ENCODE measurements around the gene PTK6. TPM values are rescaled to one million over a fixed set of nuclear protein-coding genes. Genes with fewer than 3 reads are reported as not detected.

Gene PTK6
- total and polyA plus RNA-seq, 2 of the 13 experiments (the other 11 are each of a cell fraction or from before 2014, with no cell fraction given), result 0.08 TPM; not detected in 1

DNA sequence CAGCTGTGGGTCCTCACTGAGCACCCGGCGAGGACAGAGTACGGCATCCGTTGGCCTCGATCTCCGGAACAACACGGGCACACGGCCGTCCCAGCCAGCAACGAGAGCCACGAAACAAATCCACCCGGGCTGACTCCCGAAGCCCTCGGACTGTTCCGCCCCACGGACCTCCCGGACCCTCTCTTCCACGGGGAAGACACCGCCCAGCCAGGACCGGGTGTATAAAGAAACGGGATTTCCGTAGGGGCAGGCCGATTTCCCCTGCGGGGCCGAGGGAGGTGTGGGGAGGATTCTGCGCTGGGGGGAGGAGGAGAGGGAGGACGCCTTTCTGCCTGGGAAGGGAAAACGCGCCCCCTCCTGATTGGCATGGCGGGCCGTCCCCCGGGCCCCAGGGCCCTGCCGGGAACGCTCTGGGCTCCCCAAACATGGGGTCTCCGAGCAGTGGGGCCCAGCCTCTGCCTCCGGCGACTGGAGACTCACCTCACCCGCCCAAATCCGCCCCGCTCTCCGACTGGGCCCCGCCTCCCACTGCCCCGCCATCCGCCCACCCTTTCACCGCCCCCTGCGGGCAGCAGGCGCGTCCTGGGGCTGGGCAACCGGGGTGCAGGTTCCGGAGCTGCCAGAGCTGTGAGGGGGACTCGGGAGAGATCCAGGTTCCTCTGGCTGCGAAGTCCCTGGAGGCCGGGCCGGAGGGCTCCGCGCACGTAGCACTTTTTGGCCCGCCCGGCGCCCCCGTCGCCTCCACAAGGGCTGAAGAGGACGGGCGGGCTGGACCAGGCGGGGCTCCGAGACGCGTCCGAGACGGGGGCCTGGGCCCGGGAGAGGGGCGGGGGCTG lies 17.3 kb downstream of the PTK6 start (continued):
- TF ChIP-seq, protein P1, sequence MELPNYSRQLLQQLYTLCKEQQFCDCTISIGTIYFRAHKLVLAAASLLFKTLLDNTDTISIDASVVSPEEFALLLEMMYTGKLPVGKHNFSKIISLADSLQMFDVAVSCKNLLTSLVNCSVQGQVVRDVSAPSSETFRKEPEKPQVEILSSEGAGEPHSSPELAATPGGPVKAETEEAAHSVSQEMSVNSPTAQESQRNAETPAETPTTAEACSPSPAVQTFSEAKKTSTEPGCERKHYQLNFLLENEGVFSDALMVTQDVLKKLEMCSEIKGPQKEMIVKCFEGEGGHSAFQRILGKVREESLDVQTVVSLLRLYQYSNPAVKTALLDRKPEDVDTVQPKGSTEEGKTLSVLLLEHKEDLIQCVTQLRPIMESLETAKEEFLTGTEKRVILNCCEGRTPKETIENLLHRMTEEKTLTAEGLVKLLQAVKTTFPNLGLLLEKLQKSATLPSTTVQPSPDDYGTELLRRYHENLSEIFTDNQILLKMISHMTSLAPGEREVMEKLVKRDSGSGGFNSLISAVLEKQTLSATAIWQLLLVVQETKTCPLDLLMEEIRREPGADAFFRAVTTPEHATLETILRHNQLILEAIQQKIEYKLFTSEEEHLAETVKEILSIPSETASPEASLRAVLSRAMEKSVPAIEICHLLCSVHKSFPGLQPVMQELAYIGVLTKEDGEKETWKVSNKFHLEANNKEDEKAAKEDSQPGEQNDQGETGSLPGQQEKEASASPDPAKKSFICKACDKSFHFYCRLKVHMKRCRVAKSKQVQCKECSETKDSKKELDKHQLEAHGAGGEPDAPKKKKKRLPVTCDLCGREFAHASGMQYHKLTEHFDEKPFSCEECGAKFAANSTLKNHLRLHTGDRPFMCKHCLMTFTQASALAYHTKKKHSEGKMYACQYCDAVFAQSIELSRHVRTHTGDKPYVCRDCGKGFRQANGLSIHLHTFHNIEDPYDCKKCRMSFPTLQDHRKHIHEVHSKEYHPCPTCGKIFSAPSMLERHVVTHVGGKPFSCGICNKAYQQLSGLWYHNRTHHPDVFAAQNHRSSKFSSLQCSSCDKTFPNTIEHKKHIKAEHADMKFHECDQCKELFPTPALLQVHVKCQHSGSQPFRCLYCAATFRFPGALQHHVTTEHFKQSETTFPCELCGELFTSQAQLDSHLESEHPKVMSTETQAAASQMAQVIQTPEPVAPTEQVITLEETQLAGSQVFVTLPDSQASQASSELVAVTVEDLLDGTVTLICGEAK (IDR thresholded peaks at IDR 0.05), result no peak
- TF ChIP-seq, protein P1 (CRISPR knock-in tag; IDR thresholded peaks at IDR 0.05), result no peak
- TF ChIP-seq, protein P2, sequence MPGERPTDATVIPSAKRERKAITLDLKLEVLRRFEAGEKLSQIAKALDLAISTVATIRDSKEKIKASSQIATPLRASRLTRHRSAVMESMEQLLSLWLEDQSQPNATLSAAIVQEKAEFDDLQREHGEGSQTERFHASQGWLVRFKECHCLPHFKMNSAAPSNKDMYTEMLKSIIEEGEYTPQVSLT (CRISPR knock-in tag; IDR thresholded peaks at IDR 0.05; ENCODE audit: borderline replicate concordance, low read depth), result no peak
- TF ChIP-seq ZNF713 (CRISPR knock-in tag; IDR thresholded peaks at IDR 0.05) (no peak), SALL1 (CRISPR knock-in tag; IDR thresholded peaks at IDR 0.05) (no peak), RELA (CRISPR knock-in tag; IDR thresholded peaks at IDR 0.05) (no peak), SETDB1 (CRISPR knock-in tag; IDR thresholded peaks at IDR 0.05; ENCODE audit: borderline replicate concordance) (no peak), NR2F1 (CRISPR knock-in tag; IDR thresholded peaks at IDR 0.05) (no peak), ZNF605 (CRISPR knock-in tag; IDR thresholded peaks at IDR 0.05) (no peak; the same call in 1 of the 2 replicates), NFE2L1 (CRISPR knock-in tag; IDR thresholded peaks at IDR 0.05; ENCODE audit: borderline replicate concordance) (no peak), ZBTB20 (CRISPR knock-in tag; IDR thresholded peaks at IDR 0.05; ENCODE audit: borderline replicate concordance, low read depth) (no peak), SOX13 (IDR thresholded peaks at IDR 0.05) (no peak), SOX13 (CRISPR knock-in tag; conservative IDR thresholded peaks at IDR 0.05 in 1 of 2, IDR thresholded peaks at IDR 0.05 in 1 of 2) (no peak)
- TF ChIP-seq, protein P3, sequence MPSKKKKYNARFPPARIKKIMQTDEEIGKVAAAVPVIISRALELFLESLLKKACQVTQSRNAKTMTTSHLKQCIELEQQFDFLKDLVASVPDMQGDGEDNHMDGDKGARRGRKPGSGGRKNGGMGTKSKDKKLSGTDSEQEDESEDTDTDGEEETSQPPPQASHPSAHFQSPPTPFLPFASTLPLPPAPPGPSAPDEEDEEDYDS (CRISPR knock-in tag; IDR thresholded peaks at IDR 0.05), result no peak
- TF ChIP-seq, protein P4, sequence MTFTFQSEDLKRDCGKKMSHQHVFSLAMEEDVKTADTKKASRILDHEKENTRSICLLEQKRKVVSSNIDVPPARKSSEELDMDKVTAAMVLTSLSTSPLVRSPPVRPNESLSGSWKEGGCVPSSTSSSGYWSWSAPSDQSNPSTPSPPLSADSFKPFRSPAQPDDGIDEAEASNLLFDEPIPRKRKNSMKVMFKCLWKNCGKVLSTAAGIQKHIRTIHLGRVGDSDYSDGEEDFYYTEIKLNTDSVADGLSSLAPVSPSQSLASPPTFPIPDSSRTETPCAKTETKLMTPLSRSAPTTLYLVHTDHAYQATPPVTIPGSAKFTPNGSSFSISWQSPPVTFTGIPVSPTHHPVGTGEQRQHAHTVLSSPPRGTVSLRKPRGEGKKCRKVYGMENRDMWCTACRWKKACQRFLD (CRISPR knock-in tag; IDR thresholded peaks at IDR 0.05; ENCODE audit: borderline replicate concordance), result 0 out of 2 replicates have a peak, but pooled peaks have one; percentile 40
- TF ChIP-seq, protein P5, sequence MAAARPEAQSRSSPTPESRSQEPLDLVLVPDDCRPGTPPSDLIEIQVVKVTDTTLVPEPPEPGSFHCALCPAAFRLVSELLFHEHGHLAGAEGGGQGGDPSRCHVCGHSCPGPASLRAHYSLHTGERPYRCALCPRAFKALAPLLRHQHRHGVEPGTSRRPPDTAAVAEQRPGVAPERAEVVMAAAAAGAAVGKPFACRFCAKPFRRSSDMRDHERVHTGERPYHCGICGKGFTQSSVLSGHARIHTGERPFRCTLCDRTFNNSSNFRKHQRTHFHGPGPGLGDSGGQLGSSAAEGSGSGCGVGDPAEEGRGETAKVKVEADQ (CRISPR knock-in tag; IDR thresholded peaks at IDR 0.05; ENCODE audit: borderline replicate concordance), result no peak

Data from HepG2 (cell line).